Endothelial cell of umbilical vein (primary cell): ENCODE measurements around the gene PPBP. TPM values are rescaled to one million over a fixed set of nuclear protein-coding genes. Genes with fewer than 3 reads are reported as not detected.

ENCODE experiments used
- BruUV-seq: library from RNA; stranded (reverse); fragments of 400-500 nt; replicated peaks from 2 replicates; lab custom pipeline; 2021; lab: Mats Ljungman, UMichigan
- CTCF ChIA-PET: fragments of 300-600, 350-600 bp; sonication (Branson Sonifier 250); formaldehyde crosslinking; loops from one replicate; lab custom pipeline; 2021; ENCODE audit warnings: antibody characterized with exemption, inconsistent platforms; lab: Charles Lee
- POLR2A ChIA-PET: fragments of 300-600, 350-600 bp; sonication (Branson Sonifier 250); formaldehyde crosslinking; loops from one replicate; lab custom pipeline; 2021; ENCODE audit warnings: antibody characterized with exemption, inconsistent platforms; lab: Charles Lee
- DNase-seq: peaks from one replicate; pipeline ENCODE4 v3.0.0-alpha.2; 2011; ENCODE audit warnings: low read depth, low spot score
- FAIRE-seq: peaks from 2 replicates; lab custom pipeline; 2011; peaks lifted over from hg19 to GRCh38; lab: Jason Lieb, UNC
- H2AFZ ChIP-seq: 2 replicates; pipeline ENCODE4 v1.6.0; 2012; ENCODE audit warnings: low read depth, low read length, control low read depth, inconsistent platforms
- H3K27ac ChIP-seq: 2 replicates; pipeline ENCODE4 v1.5.1; 2011; ENCODE audit warnings: low read depth, mild to moderate bottlenecking, control low read depth, low read length, moderate library complexity; ENCODE audit not compliant: insufficient read depth
- H3K27me3 ChIP-seq, 2 experiments: 2 replicates each; pipeline versions ENCODE4 v1.6.0 to v1.6.1; 2011; ENCODE audit warnings: low read length in 2 of 2, mixed read lengths in 1 of 2; ENCODE audit not compliant: control insufficient read depth in 2 of 2, insufficient read depth in 2 of 2
- H3K36me3 ChIP-seq, 2 experiments: 2 replicates in 1 of 2; 3 replicates in 1 of 2; pipeline ENCODE4 v1.5.1; 2011; ENCODE audit warnings: low read length in 2 of 2, mild to moderate bottlenecking in 1 of 2, moderate library complexity in 1 of 2; ENCODE audit not compliant: control insufficient read depth in 2 of 2, insufficient read depth in 2 of 2; ENCODE audit errors: extremely low read depth in 1 of 2
- H3K4me1 ChIP-seq: 3 replicates; pipeline ENCODE4 v1.5.1; 2011; ENCODE audit warnings: mild to moderate bottlenecking, low read length; ENCODE audit not compliant: control insufficient read depth, insufficient read depth; ENCODE audit errors: extremely low read depth
- H3K4me2 ChIP-seq: 2 replicates; pipeline ENCODE4 v1.6.1; 2011; ENCODE audit warnings: low read length, control low read depth, mixed read lengths; ENCODE audit not compliant: insufficient read depth
- H3K4me3 ChIP-seq, 3 experiments: fragments of 200-600 bp in 1 of 3; sonication (generic), shearing (Covaris generic) in 1 of 3; replicated peaks in 1 of 3; 2 replicates each; pipeline ENCODE4 v1.5.1; 2011 to 2016; ENCODE audit warnings: control low read depth in 3 of 3, low read length in 3 of 3, mild to moderate bottlenecking in 2 of 3, inconsistent platforms in 1 of 3, low read depth in 1 of 3, moderate library complexity in 1 of 3; ENCODE audit not compliant: insufficient read depth in 1 of 3
- H3K79me2 ChIP-seq: 2 replicates; pipeline ENCODE4 v1.6.0; 2012; ENCODE audit warnings: low read length, inconsistent platforms; ENCODE audit not compliant: control insufficient read depth, insufficient read depth
- H3K9ac ChIP-seq: replicated peaks from 2 replicates; pipeline ENCODE3; 2011; ENCODE audit warnings: low read length, control low read depth; ENCODE audit not compliant: insufficient read depth; ENCODE audit errors: extremely low read depth
- H3K9me1 ChIP-seq: replicated peaks from 3 replicates; pipeline ENCODE4 v1.6.0; 2011; ENCODE audit warnings: mild to moderate bottlenecking, low read length; ENCODE audit not compliant: control insufficient read depth, insufficient read depth; ENCODE audit errors: extremely low read depth
- H3K9me3 ChIP-seq: replicated peaks from 2 replicates; pipeline ENCODE4 v1.5.1; 2012; ENCODE audit warnings: low read length, inconsistent platforms; ENCODE audit not compliant: control insufficient read depth, insufficient read depth
- H4K20me1 ChIP-seq: replicated peaks from 2 replicates; pipeline ENCODE3; 2011; ENCODE audit warnings: mild to moderate bottlenecking, low read length; ENCODE audit not compliant: control insufficient read depth, insufficient read depth; ENCODE audit errors: extremely low read depth
- CTCF ChIP-seq, 2 donors: IDR thresholded peaks; 1 replicate in 1 of 2; 2 replicates in 1 of 2; pipeline ENCODE4 v1.5.1; 2011; ENCODE audit warnings: low read length in 2 of 2, mild to moderate bottlenecking in 2 of 2, moderate library complexity in 2 of 2, control low read depth in 1 of 2, inconsistent platforms in 1 of 2, low read depth in 1 of 2; ENCODE audit not compliant: insufficient read depth in 1 of 2; ENCODE audit errors: extremely low read depth in 1 of 2
- EZH2 ChIP-seq: IDR thresholded peaks from 2 replicates; pipeline ENCODE4 v1.6.1; 2012; ENCODE audit warnings: borderline replicate concordance, low read depth, mild to moderate bottlenecking, moderate library complexity, low read length, inconsistent platforms; ENCODE audit not compliant: severe bottlenecking
- FOS ChIP-seq: IDR thresholded peaks from 2 replicates; pipeline ENCODE4 v1.6.1; 2011; ENCODE audit warnings: mild to moderate bottlenecking, low read length, moderate library complexity, borderline replicate concordance; ENCODE audit not compliant: insufficient read depth
- GATA2 ChIP-seq: IDR thresholded peaks from 2 replicates; pipeline ENCODE4 v1.7.0; 2011; ENCODE audit warnings: low read depth, mild to moderate bottlenecking, moderate library complexity, mixed read lengths, low read length; ENCODE audit not compliant: insufficient read length, insufficient read depth
- JUN ChIP-seq: IDR thresholded peaks from 2 replicates; pipeline ENCODE4 v1.6.1; 2011; ENCODE audit warnings: borderline replicate concordance, low read depth; ENCODE audit not compliant: insufficient read length, insufficient read depth
- MAX ChIP-seq: IDR thresholded peaks from 2 replicates; pipeline ENCODE4 v1.6.1; 2011; ENCODE audit not compliant: insufficient read depth, insufficient read length
- MYC ChIP-seq: IDR thresholded peaks from one replicate; pipeline ENCODE4 v1.6.1; 2011; ENCODE audit warnings: mild to moderate bottlenecking, low read depth, low read length
- POLR2A ChIP-seq: IDR thresholded peaks from 2 replicates; pipeline ENCODE4 v1.6.1; 2012; ENCODE audit warnings: low read depth, mild to moderate bottlenecking, control low read depth, low read length
- POLR2AphosphoS5 ChIP-seq: IDR thresholded peaks from 2 replicates; pipeline ENCODE4 v1.6.1; 2012; ENCODE audit warnings: low read depth, mild to moderate bottlenecking, control low read depth, low read length, moderate library complexity; ENCODE audit not compliant: insufficient read depth
- dilution Hi-C: fragments of 300-500 bp; cut with MboI; formaldehyde crosslinking; loops from one replicate; pipeline ENCODE4 v1.15.0; 2019; ENCODE audit warnings: low sequenced_read_pairs; ENCODE audit not compliant: extremely low pct_ligation_motif_present
- intact Hi-C: fragments of 100-400 bp; cut with micrococcal nuclease; formaldehyde crosslinking; loops from one replicate; pipeline ENCODE4 v1.10.0; 2022
- polyA plus RNA-seq, 4 experiments: library from polyadenylated mRNA; depleted of rRNA in 3 of 4; stranded (reverse) in 3 of 4; unstranded in 1 of 4; fragments of >200 nt; gene quantifications; 2 replicates each; pipeline versions ENCODE4 v1.2.1 to v1.2.3, GENCODE V29; 2011 to 2012; ENCODE audit warnings: missing spikeins in 1 of 4
- total RNA-seq: library from RNA; stranded (reverse); gene quantifications from 2 replicates; pipeline ENCODE4 v1.2.3, GENCODE V29; 2021

PPBP gene
- total and polyA plus RNA-seq, 2 donors (not counting 3 experiments of a cell fraction or from before 2014, with no cell fraction given): not detected

DNA sequence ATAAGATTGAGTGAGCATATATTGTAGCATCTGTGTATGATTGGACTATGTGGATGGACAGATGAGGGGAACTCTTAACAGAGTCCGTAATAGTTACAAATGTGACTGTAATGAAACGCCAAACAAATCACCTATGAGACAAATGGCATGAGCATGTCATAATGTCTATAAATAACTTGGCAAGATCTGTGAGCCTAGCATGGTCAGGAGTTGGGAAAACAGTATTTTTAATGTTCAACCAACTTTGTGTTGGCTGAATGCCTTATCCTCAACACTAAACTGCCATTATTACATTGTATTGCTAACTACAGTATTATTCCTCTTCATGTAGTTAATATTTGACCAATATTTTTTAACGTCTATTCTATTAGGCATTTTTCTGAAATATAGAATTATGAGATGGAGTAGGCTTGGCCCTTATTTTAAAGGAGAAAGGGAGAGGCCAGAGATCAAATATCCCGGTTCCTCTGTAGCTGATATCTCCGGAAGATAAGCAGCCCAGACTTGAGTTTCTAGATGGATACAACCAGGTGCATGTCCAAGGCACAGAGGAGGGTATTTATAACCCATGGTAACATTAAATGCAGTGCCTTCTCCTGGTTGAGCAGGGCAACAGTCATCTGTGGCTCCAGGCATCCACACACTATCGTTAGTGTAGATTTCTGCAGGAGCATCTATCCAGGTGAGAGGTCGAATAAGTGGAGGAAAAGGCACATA, 38.8 kb downstream of the PPBP start:
- no peaks in the 10 kb centered on the region for H3K27me3 ChIP-seq
- TF ChIP-seq POLR2AphosphoS5 (no peak), MAX (no peak), JUN (no peak)
- no peaks in the 10 kb centered on the region for H4K20me1 ChIP-seq
- H3K27ac ChIP-seq: no peak overlapping the region
- H3K4me1 ChIP-seq: no peaks in the 10 kb centered on the region
- no peaks in the 10 kb centered on the region for H3K79me2 ChIP-seq
- H3K9me3 ChIP-seq: no peaks in the 10 kb centered on the region
- H3K4me3 ChIP-seq: no peak overlapping the region
- H2AFZ ChIP-seq: no peak overlapping the region
- DNase-seq: no peak
- FAIRE-seq: no peak
- intact Hi-C loops (no loop called here), dilution Hi-C loops (no loop called here)
- H3K9ac ChIP-seq: no peak overlapping the region
- H3K9me1 ChIP-seq: no peaks in the 10 kb centered on the region
- BruUV-seq: no TSS peak
- H3K4me2 ChIP-seq: no peak overlapping the region
- ChIA-PET POLR2A (no interaction called here), CTCF (no interaction called here)
- H3K36me3 ChIP-seq: no peaks in the 10 kb centered on the region

- Histone ChIP-seq H3K9ac (no peak overlapping the region), H3K9me3 (no peaks in the 10 kb centered on the region), H3K36me3 (no peaks in the 10 kb centered on the region), H3K9me1 (no peaks in the 10 kb centered on the region), H3K27ac (no peak overlapping the region), H3K4me2 (no peak overlapping the region), H3K4me1 (peaks cover 5% of the 10 kb centered on the region), H3K27me3 (no peaks in the 10 kb centered on the region), H3K79me2 (no peaks in the 10 kb centered on the region), H2AFZ (no peak overlapping the region), H4K20me1 (no peaks in the 10 kb centered on the region), H3K4me3 (no peak overlapping the region)
- FAIRE-seq: no peak
- DNase-seq: no peak
- dilution Hi-C loops (no loop called here), intact Hi-C loops (no loop called here)
- TF ChIP-seq EZH2: no peak
- TF ChIP-seq POLR2A: no peak
- no peak for TF ChIP-seq FOS
- no peak for TF ChIP-seq POLR2AphosphoS5
- TF ChIP-seq MYC: no peak
- TF ChIP-seq MAX: no peak
- TF ChIP-seq JUN: no peak
- TF ChIP-seq GATA2: no peak
- no peak for TF ChIP-seq CTCF (IDR thresholded peaks at IDR 0.05; ENCODE audit: extremely low read depth in 1 of 2, insufficient read depth in 1 of 2, low read depth in 1 of 2, low read length in 2 of 2)
- ChIA-PET POLR2A (no interaction called here), CTCF (interaction anchor here (1.3 to 1.8 kb wide), 2 partner anchors 186 to 607 kb away, joined by 3 to 5 read pairs; no protein-coding TSS in a partner anchor)
- no TSS peak for BruUV-seq
Observed at GRCh38 chr4:73948291-73948690, 39.7 kb downstream of the PPBP start.
